ELR (cell line): Measurements from ENCODE around the gene DCAF12.
A peak's percentile ranks its signal among the peaks of the same experiment; 100 is the strongest.
"Not testable (repeated sequence)": the region's sequence is repeated elsewhere in the genome, so short reads cannot be mapped to it uniquely, and the experiment has no call there.

Experiments used
- DNase-seq: peaks from one replicate; pipeline ENCODE4 v3.0.0-alpha.2; 2015; ENCODE audit warnings: low read depth

DCAF12 gene

DNA sequence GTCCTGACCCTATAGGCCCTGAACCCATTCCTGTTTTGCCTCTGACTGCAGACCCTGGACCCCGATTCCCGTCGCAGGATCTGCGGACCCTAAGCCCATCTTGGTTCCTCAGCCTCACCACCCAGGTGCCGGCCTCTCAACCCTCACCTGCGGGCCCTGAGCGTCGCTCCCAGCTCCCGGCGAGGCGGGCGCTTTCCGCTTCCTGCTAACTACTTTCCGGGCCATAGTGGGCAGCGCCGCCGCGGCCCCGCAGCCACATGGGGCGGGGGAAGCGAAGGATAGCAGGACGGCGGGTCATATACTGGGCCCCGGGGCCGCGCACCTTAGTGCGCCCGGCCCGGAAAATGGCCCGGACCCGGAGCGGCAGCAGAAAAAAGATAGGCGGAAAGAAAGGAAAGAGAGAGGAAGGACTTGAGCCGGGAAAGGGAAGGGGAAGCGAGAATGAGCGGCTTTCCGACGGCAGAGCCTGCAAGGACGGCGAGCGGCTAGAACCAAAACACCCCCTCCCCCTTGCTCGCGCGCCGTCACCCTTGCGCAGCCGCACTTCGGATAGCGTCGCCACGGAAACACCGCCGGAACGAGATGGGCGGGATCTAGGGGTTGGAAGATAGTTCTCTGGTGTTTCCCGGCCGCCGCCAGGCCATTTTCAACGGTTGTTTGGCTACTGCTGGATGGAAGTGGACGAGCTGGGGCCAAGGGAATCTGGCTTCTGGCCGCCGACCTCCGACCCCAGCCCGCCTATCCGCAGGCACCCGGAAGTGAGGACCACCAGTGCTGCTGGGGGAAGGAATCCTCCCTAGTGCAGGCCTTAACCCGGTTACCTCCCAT is at the start of gene DCAF12:
Gene DCAF12 (minus strand): TSS at position 492 of the 828 bp plus-strand sequence. CDS start 267 bp downstream, at position 225.
- peak; percentile 93 for DNase-seq

DNA sequence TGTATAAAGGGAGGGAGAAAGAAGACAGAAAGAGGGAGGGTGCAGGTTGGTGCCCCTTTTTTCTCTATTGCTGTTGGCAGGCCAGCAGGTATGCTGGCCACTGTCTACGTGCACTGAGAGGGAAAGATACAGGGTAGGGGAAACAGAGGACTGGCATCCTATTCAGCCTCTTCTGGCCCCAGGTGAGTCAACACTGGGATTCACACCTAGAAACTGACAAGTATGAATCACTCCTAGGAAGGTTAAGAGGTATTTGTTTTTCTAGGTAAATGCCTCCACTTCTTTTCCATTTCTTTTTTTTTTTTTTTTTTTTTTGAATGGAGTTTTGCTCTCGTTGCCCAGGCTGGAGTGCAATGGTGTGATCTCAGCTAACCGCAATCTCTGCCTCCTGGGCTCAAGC is 49.6 kb upstream of the DCAF12 start:
- no peak for DNase-seq

DNA sequence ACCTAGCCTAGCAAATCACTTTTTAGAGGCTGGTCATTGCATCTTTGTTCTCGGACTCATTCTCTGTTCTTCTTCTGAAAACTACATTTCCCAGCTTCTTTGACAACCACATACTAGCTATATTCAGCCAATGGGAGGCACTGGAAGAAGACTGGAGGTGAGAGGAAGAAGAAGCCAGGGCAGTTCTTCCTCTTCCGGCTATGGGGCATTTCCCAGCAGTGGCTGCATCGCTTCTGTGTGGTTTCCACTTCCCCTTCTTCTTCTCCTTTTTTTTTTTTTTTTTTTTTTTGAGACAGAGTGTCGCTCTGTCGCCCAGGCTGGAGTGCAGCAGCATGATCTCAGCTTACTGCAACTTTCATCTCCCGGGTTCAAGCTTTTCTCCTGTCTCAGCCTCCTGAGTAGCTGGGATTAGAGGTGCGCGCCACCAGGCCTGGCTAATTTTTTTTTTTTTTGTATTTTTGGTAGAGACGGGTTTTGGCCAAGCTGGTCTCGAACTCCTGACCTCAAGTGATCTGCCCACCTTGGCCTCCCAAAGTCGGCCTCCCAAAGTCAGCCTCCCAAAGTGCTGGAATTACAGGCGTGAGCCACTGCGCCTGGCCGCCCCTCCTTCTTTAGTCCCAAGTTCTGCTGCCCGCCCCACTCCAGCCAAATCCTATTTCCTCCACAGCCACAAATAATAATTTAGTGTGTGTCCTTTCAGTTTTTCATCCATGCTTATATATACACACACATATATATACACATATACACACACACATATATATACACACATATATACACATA is 45.4 kb upstream of the DCAF12 start:
- DNase-seq = no peak

DNA sequence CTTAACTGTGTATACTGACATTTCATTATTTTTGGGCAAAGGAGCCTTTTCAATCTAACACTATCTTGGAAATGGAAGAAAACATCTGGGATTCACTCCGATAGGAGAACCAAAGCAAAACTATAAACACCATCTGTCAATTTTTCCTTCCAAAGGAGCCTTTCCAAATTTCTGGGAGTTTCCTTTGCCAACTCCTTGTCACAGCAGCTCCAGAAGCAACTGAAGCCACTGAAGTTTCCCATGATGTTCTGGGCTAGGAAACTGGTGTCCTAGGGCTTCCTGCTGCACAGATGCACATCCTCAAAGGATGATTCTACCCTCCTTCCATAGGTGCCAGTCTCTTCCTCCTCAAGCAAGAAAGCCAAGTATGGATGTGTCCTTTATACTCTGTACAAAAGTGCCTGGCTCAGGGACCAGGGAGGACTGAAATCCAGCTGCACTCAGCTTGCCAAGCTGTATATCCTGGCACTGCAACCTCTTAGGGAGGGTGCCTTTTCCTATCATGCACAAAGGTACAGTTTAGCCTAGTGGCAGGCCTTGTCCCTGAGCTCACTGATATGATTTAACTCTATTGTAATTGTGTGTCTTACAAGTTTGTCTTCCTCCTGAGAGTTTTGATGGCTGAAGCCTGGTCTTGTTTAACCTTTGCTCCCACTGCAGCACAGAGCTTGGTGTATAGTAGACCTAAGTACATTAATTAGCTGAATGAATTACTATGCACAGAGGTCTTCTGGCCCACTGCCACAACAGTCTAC is 43.9 kb upstream of the DCAF12 start:
- no peak for DNase-seq

DNA sequence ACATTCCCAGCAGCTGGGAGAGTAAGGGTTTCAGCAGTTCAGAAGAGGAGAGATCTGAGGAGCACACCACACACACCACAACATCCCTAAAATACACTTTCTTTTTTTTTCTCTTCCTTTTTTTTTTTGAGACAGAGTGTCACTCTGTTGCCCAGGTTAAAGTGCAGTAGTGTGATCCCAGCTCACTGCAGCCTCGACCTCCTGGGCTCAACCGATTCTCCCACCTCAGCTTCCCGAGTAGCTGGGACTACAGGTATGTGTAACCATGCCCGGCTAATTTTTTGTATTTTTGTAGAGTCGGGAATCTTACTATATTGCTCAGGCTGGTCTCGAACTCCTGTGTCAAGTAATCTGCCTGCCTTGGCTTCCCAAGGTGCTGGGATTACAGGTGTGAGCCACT is 42.6 kb upstream of the DCAF12 start:
- DNase-seq = no peak

DNA sequence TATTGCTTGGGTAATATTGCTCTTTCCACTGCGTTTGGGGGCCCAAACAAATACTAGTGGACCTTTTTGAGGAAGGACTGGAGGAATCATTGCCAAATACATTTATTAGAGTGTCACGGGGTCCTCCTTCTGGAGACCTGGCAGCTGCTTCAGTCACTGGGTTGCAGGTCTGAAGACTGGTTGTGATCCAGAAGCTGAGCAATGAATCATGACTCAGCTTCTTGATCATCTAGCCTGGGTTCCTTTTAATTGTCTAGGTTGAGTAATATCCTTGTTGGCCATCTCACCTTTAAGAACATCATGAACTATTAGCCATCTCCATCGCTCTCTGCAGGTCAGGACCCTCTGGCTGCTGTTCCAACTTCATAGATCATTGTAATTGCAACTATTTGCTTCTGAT is 36.9 kb upstream of the DCAF12 start:
- peak; percentile 51 for DNase-seq

DNA sequence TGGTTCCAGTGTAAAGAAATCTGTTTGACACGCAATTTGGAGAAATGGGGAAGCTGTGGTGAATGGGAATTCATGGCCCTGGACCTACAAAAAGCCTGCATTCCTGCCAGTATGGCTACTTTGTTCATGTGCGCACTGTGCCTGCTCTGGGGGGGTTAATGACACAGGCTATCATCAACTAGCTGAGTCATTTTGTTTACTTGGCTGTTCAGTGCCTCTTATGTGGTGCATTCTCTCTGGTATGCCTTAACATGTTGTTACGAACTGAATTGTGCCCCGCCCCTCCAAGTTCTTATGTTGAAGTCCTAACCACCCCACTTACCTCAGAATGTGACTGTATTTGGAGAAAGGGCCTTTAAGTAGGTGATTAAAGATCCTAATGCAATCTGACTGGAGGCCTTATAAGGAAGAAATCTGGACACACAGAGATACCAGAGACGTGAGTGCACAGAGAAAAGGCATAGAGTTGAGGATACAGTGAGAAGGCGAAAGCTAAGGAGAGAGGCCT is 31.9 kb upstream of the DCAF12 start:
- peak; percentile 70 for DNase-seq

DNA sequence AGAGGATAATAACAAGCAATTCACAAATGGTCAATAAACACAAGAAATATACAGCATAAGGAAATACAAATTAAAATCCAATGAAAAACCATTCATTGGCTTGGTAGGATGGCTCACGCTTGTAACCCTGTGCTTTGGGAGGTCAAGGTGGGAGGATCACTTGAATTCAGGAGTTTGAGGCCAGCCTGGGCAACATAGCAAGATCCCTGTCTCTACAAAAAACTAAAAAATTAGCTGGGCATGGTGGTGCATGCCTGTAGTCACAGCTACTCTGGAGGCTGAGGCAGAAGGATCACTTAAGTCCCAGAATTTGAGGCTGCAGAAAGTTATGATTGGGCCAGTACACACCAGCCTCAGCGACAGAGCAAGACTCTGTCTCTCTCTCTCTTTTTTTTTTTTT is 31.4 kb upstream of the DCAF12 start:
- DNase-seq = no peak

DNA sequence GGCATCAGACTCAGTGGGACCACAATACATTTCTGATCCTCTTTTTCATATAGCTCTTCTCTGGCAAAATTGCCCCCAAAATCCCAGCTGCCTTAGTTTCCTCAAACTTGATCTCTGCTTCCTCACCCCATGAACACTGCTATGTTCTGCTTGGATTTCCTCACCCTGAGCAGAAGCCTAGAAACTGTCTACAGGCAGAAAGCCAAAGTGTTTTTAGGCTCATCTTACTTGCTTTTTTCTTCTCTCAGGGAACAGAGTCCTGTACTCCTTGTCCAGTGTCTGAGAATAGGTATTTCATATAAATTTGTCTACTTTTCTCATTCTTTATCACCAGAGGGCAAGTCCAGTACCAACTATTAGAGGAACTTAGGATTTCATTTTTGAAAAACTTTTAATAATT is 30.8 kb upstream of the DCAF12 start:
- no peak for DNase-seq

DNA sequence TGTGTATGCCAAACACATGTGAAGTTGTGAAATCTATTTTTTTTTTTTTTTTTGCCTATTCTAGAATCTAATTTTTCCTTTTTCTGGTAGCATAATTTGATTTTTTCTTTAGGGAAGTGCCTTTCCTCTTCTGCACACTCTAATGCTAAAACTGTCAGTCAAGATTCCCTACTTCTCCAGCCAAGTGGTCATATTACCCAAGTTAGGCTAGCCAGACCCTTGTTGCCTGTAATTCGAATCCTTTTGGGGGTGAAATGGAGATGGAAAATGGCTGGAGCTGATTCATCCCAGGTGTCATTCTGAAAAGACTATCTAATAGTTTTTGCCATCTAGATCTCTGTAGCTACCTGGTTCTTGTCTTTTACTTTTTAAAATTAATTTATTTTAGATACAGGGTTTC is 27.6 kb upstream of the DCAF12 start:
- DNase-seq = no peak

DNA sequence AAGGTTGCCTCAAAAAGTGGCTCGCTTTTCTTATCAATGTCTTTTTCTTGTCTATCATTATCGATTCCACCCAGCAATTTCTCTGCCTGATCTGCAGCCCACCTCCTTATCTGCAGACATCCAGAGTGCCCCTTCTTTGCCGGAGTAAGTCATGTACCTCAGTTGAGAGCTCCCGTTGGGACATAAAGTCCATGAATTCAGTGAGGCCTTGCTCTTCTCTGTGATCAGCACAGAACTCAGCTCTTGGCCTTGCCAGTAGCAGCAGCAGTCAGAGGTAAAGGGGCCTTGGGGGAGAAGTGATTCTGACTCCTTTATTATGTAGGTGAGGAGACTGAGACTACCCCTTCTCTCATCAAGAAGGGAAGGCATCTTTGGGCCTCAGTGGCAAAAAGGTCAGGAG is 24.9 kb upstream of the DCAF12 start:
- DNase-seq = no peak

DNA sequence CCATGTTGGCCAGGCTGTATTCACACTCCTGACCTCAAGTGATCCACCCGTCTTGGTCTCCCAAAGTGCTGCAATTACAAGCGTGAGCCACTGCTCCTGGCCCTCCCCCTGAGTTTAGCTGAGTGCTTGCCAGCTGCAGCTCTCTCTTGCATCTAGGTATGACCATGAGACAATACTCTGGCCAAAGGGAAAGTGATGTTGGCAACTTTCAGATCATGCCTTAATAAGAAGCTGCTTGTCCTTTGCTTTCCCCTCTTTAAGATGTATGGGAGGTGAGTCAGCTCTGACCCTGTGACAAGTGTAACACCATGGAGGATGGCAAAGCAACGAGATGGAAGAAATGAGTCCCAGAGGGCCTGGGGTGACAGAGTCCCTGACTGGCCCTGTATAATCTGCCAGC is 18.7 kb upstream of the DCAF12 start:
- DNase-seq = peak; percentile 36

DNA sequence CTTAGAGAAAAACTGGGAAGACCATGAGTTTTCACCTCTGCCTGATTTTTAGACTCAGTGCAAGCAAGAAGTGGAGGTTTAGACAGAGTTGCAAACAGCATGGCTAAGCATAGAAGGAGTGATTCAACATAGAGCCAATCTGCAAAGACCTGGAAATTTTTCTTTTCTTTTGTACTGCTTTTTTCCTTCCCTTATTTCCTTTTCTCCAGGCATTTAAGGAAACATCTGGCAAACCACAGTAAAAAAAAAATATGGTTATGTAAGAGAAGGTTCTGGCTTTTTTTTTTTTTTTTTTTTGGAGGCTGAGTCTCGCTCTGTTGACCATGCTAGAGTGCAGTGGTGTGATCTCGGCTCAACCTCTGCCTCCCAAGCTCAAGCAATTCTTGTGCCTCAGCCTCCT is 16.6 kb upstream of the DCAF12 start:
- no peak for DNase-seq

DNA sequence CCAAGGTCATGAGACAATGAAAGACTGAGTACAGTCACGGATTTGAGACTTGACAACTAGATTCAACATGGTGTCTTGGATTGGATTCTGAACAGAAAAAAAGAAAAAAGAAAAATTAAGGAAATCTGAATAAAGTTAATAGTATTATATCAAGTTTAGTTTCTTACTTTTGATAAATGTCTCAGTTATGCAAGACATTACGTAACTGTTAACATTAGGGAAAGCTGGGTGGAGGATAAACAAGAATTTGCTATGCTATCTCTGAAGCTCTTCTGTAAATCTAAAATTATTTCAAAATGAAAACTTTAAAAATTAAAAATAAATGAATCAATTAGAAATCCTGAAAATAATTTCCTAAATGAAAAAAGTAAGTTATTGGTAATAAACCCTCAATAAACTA is 14.4 kb upstream of the DCAF12 start:
- DNase-seq = no peak

DNA sequence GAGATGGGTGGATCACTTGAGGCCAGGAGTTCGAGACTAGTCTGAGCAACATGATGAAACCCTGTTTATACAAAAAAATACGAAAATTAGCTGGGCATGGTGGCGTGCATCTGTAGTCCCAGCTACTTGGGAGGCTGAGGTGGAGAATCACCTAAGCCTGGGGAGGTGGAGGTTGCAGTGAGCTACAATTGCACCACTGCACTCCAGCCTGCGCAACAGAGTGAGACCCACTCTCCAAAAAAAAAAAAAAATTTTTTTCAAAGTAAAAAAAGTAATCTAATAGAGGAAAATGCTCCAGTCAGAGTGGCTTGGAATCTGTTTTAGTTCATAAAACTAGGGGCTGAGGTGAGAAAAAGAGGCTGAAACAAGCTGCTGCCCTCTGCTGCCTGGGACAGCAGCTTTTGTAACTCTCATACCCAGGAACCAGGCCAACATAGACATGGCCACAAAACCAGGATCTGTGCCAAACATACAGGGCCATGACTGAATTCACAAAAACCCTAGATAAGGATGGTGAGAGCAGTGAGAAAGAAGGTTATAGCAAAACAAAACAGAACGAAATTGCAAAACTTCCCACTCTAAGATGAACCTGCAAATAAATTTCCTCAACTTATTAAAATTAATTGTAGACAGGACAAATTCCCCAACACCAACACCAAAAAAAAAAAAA is 13.1 kb upstream of the DCAF12 start:
- DNase-seq = peak; percentile 66

DNA sequence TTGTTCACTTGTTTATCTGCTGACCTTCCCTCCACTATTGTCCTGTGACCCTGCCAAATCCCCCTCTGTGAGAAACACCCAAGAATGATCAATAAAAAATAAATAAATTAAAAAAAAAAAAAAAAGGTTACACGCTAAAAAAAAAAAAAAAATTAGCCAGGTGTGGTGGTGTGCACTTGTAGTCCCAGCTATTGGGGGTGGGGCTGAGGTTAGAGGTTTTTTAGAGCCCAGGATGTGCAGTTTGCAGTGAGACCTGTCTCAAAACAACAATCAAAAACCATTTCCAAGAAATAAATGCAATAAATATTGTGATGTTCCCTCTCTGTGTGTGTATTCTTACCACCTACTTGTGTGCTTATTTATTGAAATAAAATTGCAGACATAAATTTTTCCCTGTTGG is 12.1 kb upstream of the DCAF12 start:
- DNase-seq = not testable (repeated sequence)

DNA sequence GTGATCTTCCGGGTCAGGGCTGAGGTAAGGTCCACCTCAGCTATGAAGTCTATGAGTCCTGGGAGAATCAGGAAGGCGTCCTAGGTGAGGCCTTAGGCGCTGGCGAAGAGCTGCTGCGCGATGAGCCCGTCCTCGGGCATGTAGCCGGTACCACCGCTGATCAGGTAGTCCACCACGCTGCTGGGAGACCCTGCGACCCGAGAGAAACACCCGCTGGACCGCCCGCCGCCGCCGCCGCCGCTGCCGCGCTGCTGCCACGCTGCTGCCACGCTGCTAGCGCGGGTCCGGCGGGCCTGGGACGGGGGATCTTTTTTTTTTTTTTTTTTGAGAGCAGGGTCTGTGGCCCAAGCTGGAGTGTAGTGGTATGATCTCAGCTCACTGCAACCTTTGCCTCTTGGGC is 8.0 kb upstream of the DCAF12 start:
- no peak for DNase-seq

DNA sequence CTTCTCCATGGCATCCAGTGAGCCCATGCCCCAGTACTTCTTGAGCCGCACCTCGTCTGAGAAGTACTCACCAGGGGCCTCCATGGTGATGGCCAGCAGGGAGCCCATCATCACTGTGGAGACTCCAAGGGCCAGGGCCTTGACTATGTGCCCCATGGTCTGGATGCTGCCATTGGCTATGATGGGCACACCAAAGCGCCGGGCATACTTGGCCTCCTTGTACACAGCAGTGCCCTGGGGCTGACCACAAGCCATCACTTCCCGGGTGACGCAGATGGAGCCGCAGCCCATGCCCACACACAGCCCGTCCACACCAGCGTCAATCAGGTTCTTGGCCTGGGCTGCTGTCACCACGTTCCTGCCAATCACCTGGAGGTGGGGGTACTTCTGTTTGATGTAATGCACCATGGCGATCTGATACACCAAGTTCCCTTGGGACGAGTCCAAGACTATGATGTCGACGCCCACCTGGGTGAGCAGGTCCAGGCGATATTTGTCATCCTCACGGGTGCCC is 7.0 kb upstream of the DCAF12 start:
- DNase-seq = no peak

DNA sequence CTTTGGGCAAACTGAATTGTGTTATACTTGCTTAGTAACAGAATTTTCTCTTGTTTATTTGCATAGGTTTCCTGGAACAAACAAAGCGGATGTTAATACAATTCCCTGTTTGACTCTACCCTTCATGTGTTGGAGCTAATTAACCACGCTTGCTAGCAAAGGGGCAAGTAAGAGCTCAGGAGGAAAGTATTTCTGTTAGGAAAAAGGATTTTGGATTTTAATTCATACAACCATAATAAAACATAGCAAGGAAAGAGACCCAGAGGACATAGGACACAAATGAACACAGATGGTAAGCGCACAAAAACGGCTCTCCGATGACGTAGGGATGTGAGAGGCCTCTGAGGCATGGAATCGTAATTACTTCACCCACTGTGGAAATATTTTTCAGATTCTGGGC is 5.1 kb upstream of the DCAF12 start:
- no peak for DNase-seq

DNA sequence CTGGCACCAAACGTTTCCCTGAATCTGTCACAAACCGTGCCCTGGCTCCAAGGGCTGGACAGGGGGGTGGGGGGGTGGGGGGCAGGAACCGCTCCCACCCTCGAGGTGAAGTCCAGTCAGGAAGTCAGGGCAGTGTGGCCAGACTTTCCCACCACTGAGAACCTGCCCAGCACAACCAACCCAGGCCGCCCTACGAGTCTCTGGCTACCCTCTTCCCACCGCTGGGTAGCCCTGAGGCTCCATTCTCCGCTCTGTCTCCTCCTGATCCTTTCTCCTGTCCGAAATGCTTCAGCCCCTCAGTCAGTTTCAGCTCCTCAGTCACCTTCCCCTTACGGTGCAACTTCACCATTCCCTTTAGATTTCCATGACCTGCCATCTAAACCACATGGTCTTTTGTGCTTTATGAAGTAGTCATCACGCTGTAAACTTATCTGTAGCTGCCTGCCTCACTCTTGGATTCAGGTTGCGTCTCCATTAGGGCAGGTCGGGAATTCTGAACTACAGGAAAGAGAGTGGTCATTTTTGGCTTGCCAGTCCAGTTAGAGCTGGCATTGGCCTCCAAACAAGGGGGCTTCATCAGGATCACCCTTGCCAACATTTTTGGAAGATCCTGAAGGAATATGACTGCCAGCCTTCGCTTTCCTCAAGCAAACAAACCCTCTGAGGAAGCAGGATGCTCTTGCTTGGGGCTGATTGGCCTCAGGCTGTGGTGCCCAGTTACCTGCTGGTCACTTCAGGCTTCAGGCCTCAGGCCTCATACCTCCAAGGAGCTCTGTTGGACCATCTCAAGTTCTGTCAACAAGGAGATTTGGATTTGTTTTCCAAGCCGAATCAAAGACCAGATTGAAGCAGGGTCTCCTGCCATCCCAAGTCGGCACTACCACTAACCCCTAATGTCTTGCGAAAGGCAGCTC is 794 bp upstream of the DCAF12 start:
- DNase-seq = no peak
